Measurements from ENCODE around the gene LINS1.

The LINS1 gene

DNA sequence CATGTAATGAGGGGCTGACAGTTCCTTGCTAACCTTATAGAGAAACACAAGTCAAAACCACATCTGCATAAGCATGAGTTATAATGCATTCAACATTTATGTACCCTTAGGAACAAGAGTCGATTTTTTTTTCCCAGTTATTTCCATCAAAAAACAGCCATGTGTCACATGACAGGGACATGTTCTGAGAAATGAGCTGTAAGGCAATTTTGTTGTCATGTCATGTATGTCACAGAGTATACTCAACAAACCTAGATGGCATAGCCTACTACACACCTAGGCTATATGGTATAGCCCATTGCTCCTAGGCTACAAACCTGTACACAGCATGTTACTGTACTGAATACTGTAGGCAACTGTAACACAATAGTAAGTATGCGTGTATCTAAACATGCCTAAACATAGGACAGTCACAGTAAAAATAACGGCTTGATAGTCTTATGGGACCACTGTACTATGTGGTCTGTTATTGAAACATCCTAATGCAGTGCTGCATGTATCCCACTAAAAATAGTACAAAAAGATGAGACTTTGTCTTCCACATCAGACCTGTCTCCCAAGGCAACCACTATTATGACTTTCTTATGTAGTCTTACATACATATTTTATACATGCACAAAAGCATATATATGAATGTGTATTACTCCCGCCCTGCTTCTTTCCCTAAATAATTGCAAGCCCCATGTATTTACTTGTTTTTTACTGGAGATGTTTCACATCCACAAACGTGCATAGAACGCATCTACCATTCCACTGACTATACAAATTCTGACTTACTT is 34.9 kb downstream of the LINS1 start:
- in situ Hi-C loops (cut with HindIII; ENCODE audit: low pct_ligation_motif_present, low pct_unique_long_range_greater_than_20kb, low sequenced_read_pairs), result no loop called here

DNA sequence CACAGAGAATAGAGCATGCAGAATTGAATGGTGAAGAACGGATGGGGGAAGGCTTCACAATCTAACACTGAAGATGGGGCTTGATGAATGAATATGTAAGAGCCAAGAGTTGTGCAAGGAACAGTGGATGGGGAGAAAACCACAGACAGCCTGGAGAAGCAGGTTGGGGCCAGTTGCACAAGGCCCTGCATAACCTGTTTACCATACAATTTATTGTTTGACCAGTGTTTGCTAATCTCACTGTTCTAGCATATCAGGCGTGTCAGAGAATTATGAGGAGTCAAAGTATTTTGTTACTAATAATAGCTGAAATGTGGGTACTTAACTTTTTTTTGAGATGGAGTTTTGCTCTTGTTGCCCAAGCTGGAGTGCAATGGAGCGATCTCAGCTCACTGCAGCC is 36.4 kb downstream of the LINS1 start:
- DNase-seq, result no peak
- in situ Hi-C loops (cut with HindIII; ENCODE audit: low pct_ligation_motif_present, low pct_unique_long_range_greater_than_20kb, low sequenced_read_pairs), result no loop called here

More for the DNA sequence above, 34.9 kb downstream of the LINS1 start:
- DNase-seq, result no peak

DNA sequence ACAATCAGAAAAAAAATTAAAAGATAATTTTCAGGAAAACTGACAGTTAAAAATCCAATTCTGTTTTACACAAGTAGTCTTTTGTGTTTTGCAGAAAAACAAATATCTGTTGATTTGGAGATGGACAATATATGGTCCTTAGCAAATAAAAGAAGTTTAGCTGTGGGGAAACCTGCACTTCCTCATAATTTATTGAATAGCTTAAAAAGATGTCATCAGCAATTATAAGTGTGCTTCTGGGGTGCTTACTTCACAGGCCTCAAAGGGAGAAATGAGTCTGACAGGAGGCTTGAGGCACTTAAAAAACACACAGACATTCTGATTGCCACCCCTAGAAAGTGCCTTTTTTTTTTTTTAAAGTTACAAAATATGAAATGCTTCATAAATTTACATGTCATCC is 41.7 kb downstream of the LINS1 start:
- no peak for DNase-seq
- in situ Hi-C loops (cut with HindIII; ENCODE audit: low pct_ligation_motif_present, low pct_unique_long_range_greater_than_20kb, low sequenced_read_pairs), result no loop called here

DNA sequence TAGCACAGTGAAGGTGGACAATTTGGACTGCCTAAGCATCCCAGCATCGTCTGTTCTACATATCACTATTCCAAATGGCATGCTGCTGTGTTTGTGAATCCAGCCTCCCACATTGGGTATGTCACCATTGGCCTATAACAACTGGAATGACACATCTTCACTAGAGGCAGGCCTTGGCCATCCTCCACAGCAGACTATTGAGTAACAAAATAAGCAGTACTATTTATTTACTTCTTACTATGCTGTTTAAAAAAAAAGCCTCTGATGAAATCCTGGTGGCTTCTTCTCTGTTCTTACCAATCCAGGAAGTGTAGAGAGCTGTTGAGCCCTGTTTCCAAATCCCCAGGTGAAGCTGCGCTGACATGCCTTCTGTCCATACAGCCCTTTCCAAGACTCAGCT is 42.7 kb downstream of the LINS1 start:
- no peak for DNase-seq
- in situ Hi-C loops (cut with HindIII; ENCODE audit: low pct_ligation_motif_present, low pct_unique_long_range_greater_than_20kb, low sequenced_read_pairs), result no loop called here

DNA sequence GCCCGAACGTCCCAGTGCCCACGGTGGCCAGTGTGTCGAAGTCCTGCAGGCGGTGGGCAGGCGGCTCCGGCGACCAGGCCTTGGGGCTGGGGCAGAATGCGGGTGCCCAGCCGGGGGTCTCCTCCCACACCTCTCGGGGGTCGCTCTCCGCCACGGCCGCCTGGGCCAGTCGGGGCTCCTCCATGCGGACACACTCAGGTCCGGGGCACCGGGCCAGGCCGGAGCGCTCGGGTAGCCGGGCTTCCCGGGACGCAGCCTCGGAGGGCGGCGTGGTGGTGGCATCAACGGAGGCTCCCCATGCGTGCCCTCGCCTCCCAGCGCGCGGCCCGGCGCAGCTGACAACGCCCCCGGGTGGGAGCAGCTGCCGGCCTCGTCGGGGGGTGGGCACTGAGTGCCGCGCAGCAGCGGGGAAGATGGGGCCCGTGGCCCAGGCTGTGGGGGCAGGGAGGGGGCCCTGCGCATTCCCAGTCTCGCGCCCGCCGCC is 43.2 kb downstream of the LINS1 start:
- in situ Hi-C loops (cut with HindIII; ENCODE audit: low pct_ligation_motif_present, low pct_unique_long_range_greater_than_20kb, low sequenced_read_pairs), result no loop called here
- no peak for DNase-seq

DNA sequence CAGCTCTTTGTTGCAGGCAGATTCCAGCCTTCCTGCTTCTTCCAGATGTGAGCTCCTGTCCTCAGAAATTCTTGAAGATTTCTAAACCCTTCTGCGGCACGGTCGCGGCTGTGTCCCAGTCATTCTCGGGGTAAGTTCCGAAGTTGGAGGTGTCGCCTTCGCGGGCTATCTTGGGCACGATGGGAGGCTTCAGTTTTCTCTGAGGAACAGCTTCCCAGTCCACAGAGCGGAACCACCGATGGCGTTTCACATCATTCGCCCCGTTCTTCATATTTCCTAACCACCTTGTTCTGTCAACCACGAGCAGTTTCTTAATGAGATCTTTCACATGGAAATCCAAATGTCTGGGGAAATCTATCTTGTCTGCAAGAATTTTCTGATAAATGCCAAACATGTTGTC is 48.5 kb downstream of the LINS1 start:
- DNase-seq, result no peak
- in situ Hi-C loops (cut with HindIII; ENCODE audit: low pct_ligation_motif_present, low pct_unique_long_range_greater_than_20kb, low sequenced_read_pairs), result no loop called here

DNA sequence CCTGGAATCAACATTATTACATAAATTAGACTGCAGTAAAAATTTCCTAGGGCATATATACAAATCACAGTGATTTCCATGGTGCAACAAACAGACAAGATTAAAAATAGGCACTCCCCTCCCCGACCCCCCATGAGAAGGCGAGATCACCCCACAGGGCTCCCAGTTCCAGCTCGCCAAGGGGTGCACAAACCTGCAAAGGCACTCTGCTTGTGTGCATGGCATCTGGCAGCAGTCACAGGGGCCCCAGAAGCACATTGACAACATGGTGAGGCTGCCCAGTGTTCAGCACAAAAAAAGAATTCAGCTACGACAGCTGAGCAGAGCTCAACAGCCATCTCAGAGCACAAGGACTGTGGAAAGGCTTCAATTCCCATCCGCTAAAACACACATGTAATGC is 54.0 kb downstream of the LINS1 start:
- in situ Hi-C loops (cut with HindIII; ENCODE audit: low pct_ligation_motif_present, low pct_unique_long_range_greater_than_20kb, low sequenced_read_pairs), result no loop called here
- no peak for DNase-seq

DNA sequence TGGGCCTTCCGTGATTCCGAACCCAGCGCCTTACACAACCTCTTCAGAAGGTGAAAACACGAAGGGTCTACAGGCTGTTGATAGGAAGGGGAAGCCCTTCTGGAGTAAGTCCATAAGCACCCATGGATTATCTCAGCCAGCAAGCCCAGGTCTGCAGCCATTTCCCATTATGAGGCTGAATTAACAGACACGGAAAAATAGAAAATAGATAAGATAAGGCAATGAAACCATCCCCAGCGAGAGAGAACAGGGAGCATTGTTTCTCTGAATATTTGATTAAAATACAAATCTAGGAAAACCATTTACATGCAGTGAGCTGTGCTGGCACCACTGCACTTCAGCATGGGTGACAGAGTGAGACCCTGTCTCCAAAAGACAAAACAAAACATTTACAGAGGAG is 57.0 kb downstream of the LINS1 start:
- in situ Hi-C loops (cut with HindIII; ENCODE audit: low pct_ligation_motif_present, low pct_unique_long_range_greater_than_20kb, low sequenced_read_pairs), result no loop called here
- DNase-seq, result no peak

DNA sequence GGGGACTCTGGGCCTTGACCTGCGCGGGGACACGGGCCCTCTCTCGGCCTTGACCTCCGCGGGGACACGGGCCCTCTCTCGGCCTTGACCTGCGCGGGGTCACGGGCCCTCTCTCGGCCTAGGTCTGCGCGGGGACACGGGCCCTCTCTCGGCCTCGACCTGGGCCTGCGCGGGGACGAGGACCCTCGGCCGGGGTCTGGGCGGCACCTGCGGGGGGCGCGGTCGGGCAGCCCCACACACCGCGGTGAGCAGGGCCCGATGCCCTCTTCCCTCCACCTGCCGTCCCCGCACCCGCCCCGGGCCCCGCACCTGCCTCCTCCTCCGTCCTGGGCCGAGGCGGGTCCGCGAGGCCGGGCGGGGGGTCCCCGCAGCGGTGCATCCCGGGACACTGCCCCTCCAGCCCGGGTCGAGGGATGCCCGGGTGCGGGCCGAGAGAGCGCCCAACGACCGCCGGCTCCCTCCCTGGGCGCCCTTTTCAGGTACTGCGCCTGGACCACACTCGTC is 57.6 kb downstream of the LINS1 start:
- DNase-seq, result no peak
- in situ Hi-C loops (cut with HindIII; ENCODE audit: low pct_ligation_motif_present, low pct_unique_long_range_greater_than_20kb, low sequenced_read_pairs), result no loop called here

DNA sequence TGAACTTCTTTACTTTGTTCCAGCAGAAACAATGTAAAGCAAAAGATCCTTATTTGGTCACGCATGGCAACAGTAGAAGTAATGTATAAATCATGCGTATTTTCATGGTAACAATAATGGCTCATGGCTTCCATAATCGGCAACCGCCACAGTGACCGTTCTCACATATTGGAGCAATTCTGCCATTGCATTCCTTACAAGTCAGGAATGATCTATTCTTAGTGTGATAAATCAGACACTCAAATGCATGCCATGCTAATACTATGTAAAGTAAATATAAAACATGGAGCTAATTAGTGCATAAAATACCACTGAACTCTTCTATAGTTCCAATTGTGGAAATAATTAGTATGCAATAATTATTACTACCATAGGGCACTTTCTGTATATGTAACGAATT is 59.7 kb downstream of the LINS1 start:
- no peak for DNase-seq
- in situ Hi-C loops (cut with HindIII; ENCODE audit: low pct_ligation_motif_present, low pct_unique_long_range_greater_than_20kb, low sequenced_read_pairs), result no loop called here

DNA sequence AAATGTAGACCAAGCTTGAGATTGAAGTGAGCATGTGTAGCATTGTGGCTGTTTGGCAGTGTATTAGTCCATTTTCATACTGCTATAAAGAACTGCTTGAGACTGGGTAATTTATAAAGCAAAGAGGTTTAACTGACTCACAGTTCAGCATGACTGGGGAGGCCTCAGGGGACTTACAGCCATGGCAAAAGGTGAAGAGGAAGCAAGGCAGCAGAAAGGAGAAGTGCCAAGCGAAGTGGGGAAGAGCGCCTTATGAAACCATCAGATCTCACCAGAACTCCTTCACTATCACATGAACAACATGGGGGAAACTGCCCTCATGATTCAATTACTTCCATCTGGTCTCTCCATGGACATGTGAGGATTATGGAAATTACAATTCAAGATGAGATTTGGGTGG is 64.7 kb downstream of the LINS1 start:
- in situ Hi-C loops (cut with HindIII; ENCODE audit: low pct_ligation_motif_present, low pct_unique_long_range_greater_than_20kb, low sequenced_read_pairs), result no loop called here
- DNase-seq, result no peak

DNA sequence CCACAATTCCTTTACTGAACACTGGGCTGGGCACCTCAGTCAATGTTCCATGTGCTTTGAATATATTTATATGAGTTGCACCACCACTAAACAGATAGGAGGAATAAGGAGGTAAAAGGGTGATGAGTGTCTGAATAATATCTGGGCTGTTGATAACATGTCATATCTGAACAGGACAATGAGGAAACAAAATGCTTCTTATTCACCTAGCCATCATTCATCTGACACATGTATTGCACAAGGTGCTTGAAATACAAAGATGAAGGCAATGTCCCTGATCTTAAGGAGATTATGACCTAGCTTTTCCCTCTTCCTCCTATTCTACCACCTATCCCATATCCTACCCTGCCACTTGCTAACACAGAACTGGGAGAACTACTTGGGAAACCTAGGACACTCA is 65.3 kb downstream of the LINS1 start:
- DNase-seq, result no peak
- in situ Hi-C loops (cut with HindIII; ENCODE audit: low pct_ligation_motif_present, low pct_unique_long_range_greater_than_20kb, low sequenced_read_pairs), result no loop called here

DNA sequence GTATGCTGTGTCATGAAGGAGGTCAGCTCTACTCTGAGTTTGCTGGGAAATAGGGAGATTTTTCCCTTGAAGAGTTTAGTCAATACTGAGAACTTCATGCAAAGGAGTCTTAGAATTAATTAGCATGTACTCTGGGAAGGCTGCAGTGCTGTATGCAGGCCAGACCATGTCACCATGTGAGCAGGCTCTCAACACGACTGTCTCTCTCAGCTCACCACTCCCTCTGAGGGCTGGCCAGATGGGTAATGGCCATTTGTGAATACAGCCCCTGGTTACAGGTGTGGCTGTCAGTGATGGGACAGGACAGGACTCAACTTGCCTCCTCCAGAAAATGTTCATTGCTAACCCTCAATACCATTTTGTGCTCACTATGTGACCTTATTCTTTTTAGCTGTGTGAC is 68.1 kb downstream of the LINS1 start:
- in situ Hi-C loops (cut with HindIII; ENCODE audit: low pct_ligation_motif_present, low pct_unique_long_range_greater_than_20kb, low sequenced_read_pairs), result no loop called here
- no peak for DNase-seq

DNA sequence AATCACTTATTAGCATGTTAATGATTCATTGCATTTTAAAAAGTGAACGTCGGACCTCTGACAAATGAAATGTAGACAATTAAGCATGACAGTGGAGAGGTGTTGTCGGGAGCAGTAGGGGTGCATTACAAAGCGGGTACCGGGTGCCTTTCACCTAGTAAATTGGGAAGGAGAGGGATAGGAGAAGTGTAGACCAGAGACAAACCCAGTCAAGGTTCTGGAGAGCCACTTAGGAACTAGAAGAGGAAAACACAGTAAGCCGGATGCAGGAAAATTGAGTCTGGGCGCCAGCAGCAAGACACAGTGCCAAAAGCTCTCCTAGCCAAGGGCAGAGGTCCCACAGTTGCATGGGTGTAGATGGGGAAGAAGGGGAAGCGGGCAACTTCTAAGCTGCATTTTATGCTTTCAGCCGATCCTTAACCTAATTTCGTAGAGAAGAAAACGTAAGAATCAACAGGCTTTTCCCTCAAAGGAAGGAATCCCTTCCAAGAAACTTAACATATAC is 70.1 kb downstream of the LINS1 start:
- no peak for DNase-seq
- in situ Hi-C loops (cut with HindIII; ENCODE audit: low pct_ligation_motif_present, low pct_unique_long_range_greater_than_20kb, low sequenced_read_pairs), result no loop called here

DNA sequence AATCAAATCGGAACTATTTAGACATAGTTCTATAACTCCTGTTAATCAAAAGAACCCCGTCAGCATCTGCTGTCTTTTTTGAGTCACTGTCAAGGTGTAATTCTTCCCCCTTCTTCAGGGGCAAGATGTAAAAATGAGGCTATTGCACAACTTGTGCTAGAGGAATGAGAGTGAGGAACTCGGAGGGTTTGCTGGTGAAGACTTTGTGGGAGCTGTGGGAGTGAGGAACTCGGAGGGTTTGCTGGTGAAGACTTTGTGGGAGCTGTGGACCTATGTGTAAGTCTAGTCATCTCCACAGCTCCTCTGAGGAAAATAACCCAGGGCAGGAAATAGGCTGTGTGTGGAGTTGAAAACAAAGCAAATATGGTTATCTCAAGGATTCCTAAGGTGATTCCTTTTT is 70.8 kb downstream of the LINS1 start:
- in situ Hi-C loops (cut with HindIII; ENCODE audit: low pct_ligation_motif_present, low pct_unique_long_range_greater_than_20kb, low sequenced_read_pairs), result no loop called here
- DNase-seq, result no peak

DNA sequence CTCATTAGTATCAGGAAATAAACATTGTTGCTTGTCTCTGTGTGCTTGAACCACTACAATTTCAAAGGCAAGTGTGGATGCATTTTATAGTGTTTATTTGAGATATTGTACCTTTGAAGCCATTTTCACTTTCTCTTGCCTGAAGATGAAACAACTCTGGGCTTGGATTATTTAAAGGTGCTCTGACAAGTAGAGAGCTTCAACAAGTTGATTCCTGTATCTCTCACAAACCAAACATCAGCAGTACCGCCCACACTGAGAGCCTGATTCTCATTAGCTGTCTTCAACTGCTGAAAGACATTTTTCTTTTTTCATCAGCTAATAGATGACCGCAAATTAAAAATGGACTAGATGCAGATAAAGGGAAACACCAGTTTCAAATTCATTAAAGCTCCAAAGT is 72.4 kb downstream of the LINS1 start:
- in situ Hi-C loops (cut with HindIII; ENCODE audit: low pct_ligation_motif_present, low pct_unique_long_range_greater_than_20kb, low sequenced_read_pairs), result no loop called here
- DNase-seq, result no peak

DNA sequence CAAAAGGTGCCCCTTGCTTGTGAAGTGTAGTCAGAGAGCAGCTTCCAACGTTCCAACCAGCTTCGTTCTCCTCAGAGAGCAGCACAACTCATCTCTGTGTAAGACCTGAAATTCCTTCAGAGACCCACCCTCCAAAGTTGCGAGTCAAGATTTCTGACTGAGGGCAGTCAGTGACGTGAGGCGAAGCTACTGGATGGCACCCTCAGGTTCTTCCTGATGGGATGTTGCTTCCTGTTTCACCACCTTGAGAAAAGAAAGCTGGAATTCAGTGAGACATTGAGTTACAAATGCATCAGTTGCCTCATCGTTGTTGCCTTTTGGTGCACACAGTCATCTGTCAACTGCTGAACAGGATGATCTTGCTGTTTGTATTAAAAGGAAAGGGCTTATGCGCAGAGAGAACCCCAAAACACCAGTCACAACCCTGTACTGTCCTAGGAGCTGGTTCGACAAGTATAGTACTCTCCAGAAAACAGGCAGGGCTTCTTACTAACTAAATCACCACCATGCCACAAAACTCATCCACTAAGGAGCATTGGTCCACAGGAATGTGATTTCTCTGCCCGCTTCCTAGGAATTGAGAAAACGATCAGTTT is 73.1 kb downstream of the LINS1 start, which contains the start of gene CERS3:
TSS of gene CERS3 (minus strand) at position 118 of the 596 bp plus-strand sequence. CDS start 27,101 bp downstream, outside the sequence.
- in situ Hi-C loops (cut with HindIII; ENCODE audit: low pct_ligation_motif_present, low pct_unique_long_range_greater_than_20kb, low sequenced_read_pairs), result no loop called here
- no peak for DNase-seq

DNA sequence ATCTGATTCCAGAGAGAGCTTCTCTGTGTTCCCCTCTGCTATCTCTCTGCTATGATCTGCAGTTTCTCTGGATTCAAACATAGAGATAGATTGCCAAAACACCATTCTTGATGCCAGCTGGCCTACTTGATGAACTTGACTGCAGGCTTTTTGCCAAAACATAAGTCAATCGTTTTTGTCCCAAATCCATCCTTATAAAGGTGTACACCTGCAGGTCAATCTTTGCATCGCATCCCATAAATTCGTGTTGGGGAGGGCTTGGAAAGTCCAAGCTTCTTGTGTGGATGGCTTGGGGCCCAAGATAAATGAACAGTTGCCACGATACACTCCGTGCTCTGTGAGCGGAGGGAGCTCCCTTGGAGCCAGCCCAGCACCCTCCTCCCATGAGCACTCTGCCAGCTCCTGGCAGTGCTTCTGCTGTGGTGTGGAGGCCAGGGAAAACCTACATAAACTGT is 75.9 kb downstream of the LINS1 start:
- DNase-seq, result no peak
- in situ Hi-C loops (cut with HindIII; ENCODE audit: low pct_ligation_motif_present, low pct_unique_long_range_greater_than_20kb, low sequenced_read_pairs), result no loop called here

DNA sequence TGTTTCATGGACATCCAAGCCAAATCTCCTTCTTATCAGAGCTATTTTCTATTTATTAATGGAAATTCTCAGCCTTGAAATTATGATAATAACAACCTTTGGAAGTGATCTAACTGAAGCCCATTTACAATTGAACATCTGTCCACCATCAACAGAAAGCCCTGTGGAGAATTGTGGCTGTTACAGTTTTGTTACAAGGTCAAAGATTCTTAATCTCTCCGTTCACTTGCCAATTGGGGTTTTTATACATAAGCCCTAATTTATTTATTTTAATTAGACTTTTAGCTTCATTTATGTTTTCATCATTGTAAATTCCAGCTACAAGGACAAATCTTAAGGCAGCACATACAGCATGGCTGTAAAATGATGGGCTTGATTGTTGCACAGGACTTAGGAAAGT is 76.5 kb downstream of the LINS1 start:
- in situ Hi-C loops (cut with HindIII; ENCODE audit: low pct_ligation_motif_present, low pct_unique_long_range_greater_than_20kb, low sequenced_read_pairs), result no loop called here
- DNase-seq, result no peak

DNA sequence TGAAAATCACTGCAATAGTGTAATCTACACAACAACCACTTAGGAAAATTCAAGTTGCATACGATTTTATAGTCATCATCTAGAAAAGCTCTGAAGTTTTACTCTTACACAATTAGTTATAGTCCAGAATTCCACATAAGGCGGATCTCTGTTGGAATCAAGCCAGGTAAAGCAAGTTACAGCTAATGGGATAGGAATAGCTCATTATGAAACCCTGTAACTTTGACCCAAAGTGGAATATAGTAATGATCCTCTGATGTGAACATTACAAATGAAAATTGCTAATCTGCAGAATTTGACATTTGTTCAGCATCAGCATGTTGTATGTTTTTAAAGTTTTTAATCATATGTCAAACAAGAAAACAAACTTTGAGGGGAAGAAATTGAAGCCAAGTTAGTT is 77.7 kb downstream of the LINS1 start:
- no peak for DNase-seq
- in situ Hi-C loops (cut with HindIII; ENCODE audit: low pct_ligation_motif_present, low pct_unique_long_range_greater_than_20kb, low sequenced_read_pairs), result no loop called here
